ENCODE results near the gene EXOC1L.

The EXOC1L gene

GRCh38 chr4:55849724-55850123 lies 30.1 kb downstream of the EXOC1L start:
- intact Hi-C loops (cut with DNase I; ENCODE audit: low total_unique reads) = loop anchor here (5.0 to 10.0 kb wide), 3 partner anchors 302 to 505 kb away; partner anchors contain the start of genes CLOCK, SRD5A3 and TMEM165
- Histone ChIP-seq H3K36me3 (no peaks in the 10 kb centered on the region), H3K27ac (no peak overlapping the region), H3K4me1 (peaks cover 0 to 10% (median 4%) of the 10 kb centered on the region in 4 donors), H3K9me3 (no peaks in the 10 kb centered on the region), H3K27me3 (peaks cover 0 to 2% of the 10 kb centered on the region in 2 donors), H3K4me3 (no peak overlapping the region)
- TF ChIP-seq CTCF (IDR thresholded peaks at IDR 0.05) = no peak
- no peak for DNase-seq

GRCh38 chr4:55851885-55852284 lies 32.3 kb downstream of the EXOC1L start:
- DNase-seq = no peak
- Histone ChIP-seq H3K27ac (no peak overlapping the region), H3K27me3 (peaks cover 0 to 2% of the 10 kb centered on the region in 2 donors), H3K4me1 (peaks cover 0 to 18% (median 9%) of the 10 kb centered on the region in 4 donors), H3K9me3 (no peaks in the 10 kb centered on the region), H3K36me3 (no peaks in the 10 kb centered on the region), H3K4me3 (no peak overlapping the region)
- intact Hi-C loops (cut with DNase I; ENCODE audit: low total_unique reads) = loop anchor here (5.0 to 10.0 kb wide), 3 partner anchors 305 to 507 kb away; partner anchors contain the start of genes CLOCK, SRD5A3 and TMEM165
- TF ChIP-seq CTCF (IDR thresholded peaks at IDR 0.05) = no peak

- H3K27me3 ChIP-seq = peaks cover 0 to 2% of the 10 kb centered on the region in 2 donors
- H3K27ac ChIP-seq = peak within 1 kb of the TSS; percentile 89 to 92
- peak within 1 kb of the TSS; percentile 87 to 95 for H3K4me3 ChIP-seq
- H3K4me1 ChIP-seq = peaks cover 0 to 18% (median 9%) of the 10 kb centered on the region in 4 donors
- peak; percentile 99 for DNase-seq
- intact Hi-C loops (cut with DNase I; ENCODE audit: low total_unique reads) = loop anchor here (5.0 to 10.0 kb wide), 3 partner anchors 306 to 509 kb away; partner anchors contain the start of genes CLOCK, SRD5A3 and TMEM165
- H3K9me3 ChIP-seq = no peaks in the 10 kb centered on the region
- H3K36me3 ChIP-seq = peaks cover 0 to 4% (median 0%) of the 10 kb centered on the region in 3 donors
- no peak for TF ChIP-seq CTCF (IDR thresholded peaks at IDR 0.05)
Measured at GRCh38 chr4:55853484-55854046, 34.0 kb downstream of the EXOC1L start, which contains the start of gene EXOC1. Gene EXOC1, plus strand, starts transcription at chr4:55853648. Its CDS starts 4,676 bp downstream, at chr4:55858324.

GRCh38 chr4:55854129-55854528 lies 34.5 kb downstream of the EXOC1L start:
- peaks cover 0 to 4% (median 0%) of the 10 kb centered on the region in 3 donors for H3K36me3 ChIP-seq
- peak overlapping the region; percentile 89 to 92 for H3K27ac ChIP-seq
- no peak for TF ChIP-seq CTCF (IDR thresholded peaks at IDR 0.05)
- peak overlapping the region; percentile 87 to 95 for H3K4me3 ChIP-seq
- H3K4me1 ChIP-seq = peaks cover 0 to 18% (median 9%) of the 10 kb centered on the region in 4 donors
- no peaks in the 10 kb centered on the region for H3K9me3 ChIP-seq
- DNase-seq = no peak
- intact Hi-C loops (cut with DNase I; ENCODE audit: low total_unique reads) = loop anchor here (5.0 to 10.0 kb wide), 3 partner anchors 307 to 509 kb away; partner anchors contain the start of genes CLOCK, SRD5A3 and TMEM165
- peaks cover 0 to 2% of the 10 kb centered on the region in 2 donors for H3K27me3 ChIP-seq

GRCh38 chr4:55857586-55857985 lies 38.0 kb downstream of the EXOC1L start:
- H3K4me1 ChIP-seq = peaks cover 0 to 18% (median 9%) of the 10 kb centered on the region in 4 donors
- peaks cover 0 to 30% (median 1%) of the 10 kb centered on the region in 3 donors for H3K36me3 ChIP-seq
- no peak for DNase-seq
- no peak for TF ChIP-seq CTCF (IDR thresholded peaks at IDR 0.05)
- H3K27ac ChIP-seq = no peak overlapping the region
- intact Hi-C loops (cut with DNase I; ENCODE audit: low total_unique reads) = loop anchor here (10.0 kb wide), 2 partner anchors 463 to 513 kb away; partner anchors contain the start of genes SRD5A3 and TMEM165
- H3K9me3 ChIP-seq = no peaks in the 10 kb centered on the region
- H3K27me3 ChIP-seq = no peaks in the 10 kb centered on the region
- H3K4me3 ChIP-seq = no peak overlapping the region
